ENCODE measurements around the gene ELMOD3. TPM values are rescaled to one million over a fixed set of nuclear protein-coding genes. Genes with fewer than 3 reads are reported as not detected.
"Not testable (repeated sequence)": the region's sequence is repeated elsewhere in the genome, so short reads cannot be mapped to it uniquely, and the experiment has no call there.

Gene ELMOD3
- total RNA-seq = 17.0 and 18.9 TPM in 2 replicates

DNA sequence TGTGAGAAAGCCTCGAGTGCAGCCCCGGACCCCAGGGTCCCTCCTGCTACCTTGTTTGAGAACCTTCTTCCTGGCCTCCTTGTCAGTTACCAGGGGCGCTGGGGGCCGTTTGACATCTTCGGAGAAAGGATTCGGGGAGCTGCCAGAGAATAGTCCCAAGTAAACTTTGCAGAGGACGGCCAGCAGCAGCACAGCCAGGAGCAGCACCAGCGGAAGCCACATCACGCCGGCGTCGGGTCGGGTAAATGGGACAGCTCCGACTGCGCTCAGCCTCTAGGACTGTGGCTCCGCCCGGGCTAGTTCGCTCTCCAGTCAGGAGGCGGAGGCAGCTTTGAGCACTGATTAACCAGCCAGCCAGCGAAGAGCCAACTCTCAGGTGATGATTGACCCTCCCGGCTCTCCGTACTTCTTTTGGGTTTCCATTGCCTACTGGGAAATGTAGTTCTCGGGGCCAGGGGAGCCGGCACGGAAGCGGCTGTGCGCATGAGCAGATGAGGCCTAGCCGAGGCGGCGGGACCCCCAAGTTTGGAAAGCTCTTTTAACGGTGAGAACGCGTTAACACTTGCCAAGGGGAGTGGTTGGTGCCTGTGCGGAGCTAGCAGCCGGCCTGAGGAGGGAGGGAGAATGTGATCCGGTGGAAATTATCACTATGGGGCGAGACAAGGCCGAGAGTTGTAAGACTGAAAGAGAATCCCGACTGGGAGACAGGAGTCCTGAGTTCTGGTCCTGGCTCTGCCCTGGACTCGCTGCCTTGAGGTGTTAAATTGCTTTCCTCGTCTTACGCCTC lies at the start of gene ELMOD3, which contains the start of gene RETSAT:
Gene ELMOD3 (plus strand): TSS at position 484 of the 787 bp plus-strand sequence. CDS start 2,430 bp downstream, outside the sequence.
Gene RETSAT (minus strand): TSS at position 243 of the 787 bp plus-strand sequence. CDS start 21 bp downstream, at position 222.
- Mint-ChIP-seq H3K4me1 (ENCODE audit: low read depth) (peaks cover 31% of the 10 kb centered on the region), H3K9me3 (no peaks in the 10 kb centered on the region), H3K4me3 (ENCODE audit: low read depth) (peak within 1 kb of the TSS; percentile 99), H3K27ac (peak within 1 kb of the TSS; percentile 97), H3K27me3 (ENCODE audit: low read depth) (no peaks in the 10 kb centered on the region), H3K36me3 (ENCODE audit: low read depth) (peaks cover 37% of the 10 kb centered on the region)
- peak; percentile 97 for DNase-seq (ENCODE audit: low spot score)
- intact Hi-C loops (cut with micrococcal nuclease) = loop anchor here (1.0 kb wide), 3 partner anchors 26 to 207 kb away; partner anchors contain the start of genes GGCX and SH2D6

- Mint-ChIP-seq H3K27ac (no peak overlapping the region), H3K36me3 (ENCODE audit: low read depth) (peaks cover 11% of the 10 kb centered on the region), H3K4me3 (ENCODE audit: low read depth) (peak overlapping the region; percentile 9), H3K27me3 (ENCODE audit: low read depth) (no peaks in the 10 kb centered on the region), H3K9me3 (no peaks in the 10 kb centered on the region), H3K4me1 (ENCODE audit: low read depth) (peaks cover 17% of the 10 kb centered on the region)
- intact Hi-C loops (cut with micrococcal nuclease) = no loop called here
- no peak for DNase-seq (ENCODE audit: low spot score)
These were observed 47.1 kb upstream of the ELMOD3 start for GRCh38 chr2:85307527-85307897.

- H3K4me1 Mint-ChIP-seq (ENCODE audit: low read depth) = peaks cover 17% of the 10 kb centered on the region
- intact Hi-C loops (cut with micrococcal nuclease) = no loop called here
- H3K36me3 Mint-ChIP-seq (ENCODE audit: low read depth) = peaks cover 11% of the 10 kb centered on the region
- no peak overlapping the region for H3K27ac Mint-ChIP-seq
- no peak overlapping the region for H3K4me3 Mint-ChIP-seq (ENCODE audit: low read depth)
- H3K9me3 Mint-ChIP-seq = no peaks in the 10 kb centered on the region
- DNase-seq (ENCODE audit: low spot score) = no peak
- H3K27me3 Mint-ChIP-seq (ENCODE audit: low read depth) = no peaks in the 10 kb centered on the region
These were observed 46.4 kb upstream of the ELMOD3 start for GRCh38 chr2:85308201-85308600.

GRCh38 chr2:85308896-85309555 lies 45.5 kb upstream of the ELMOD3 start:
- intact Hi-C loops (cut with micrococcal nuclease) = no loop called here
- Mint-ChIP-seq H3K27ac (no peak overlapping the region), H3K4me3 (ENCODE audit: low read depth) (no peak overlapping the region), H3K9me3 (no peaks in the 10 kb centered on the region), H3K36me3 (ENCODE audit: low read depth) (peaks cover 19% of the 10 kb centered on the region), H3K27me3 (ENCODE audit: low read depth) (no peaks in the 10 kb centered on the region), H3K4me1 (ENCODE audit: low read depth) (peaks cover 17% of the 10 kb centered on the region)
- no peak for DNase-seq (ENCODE audit: low spot score)

DNA sequence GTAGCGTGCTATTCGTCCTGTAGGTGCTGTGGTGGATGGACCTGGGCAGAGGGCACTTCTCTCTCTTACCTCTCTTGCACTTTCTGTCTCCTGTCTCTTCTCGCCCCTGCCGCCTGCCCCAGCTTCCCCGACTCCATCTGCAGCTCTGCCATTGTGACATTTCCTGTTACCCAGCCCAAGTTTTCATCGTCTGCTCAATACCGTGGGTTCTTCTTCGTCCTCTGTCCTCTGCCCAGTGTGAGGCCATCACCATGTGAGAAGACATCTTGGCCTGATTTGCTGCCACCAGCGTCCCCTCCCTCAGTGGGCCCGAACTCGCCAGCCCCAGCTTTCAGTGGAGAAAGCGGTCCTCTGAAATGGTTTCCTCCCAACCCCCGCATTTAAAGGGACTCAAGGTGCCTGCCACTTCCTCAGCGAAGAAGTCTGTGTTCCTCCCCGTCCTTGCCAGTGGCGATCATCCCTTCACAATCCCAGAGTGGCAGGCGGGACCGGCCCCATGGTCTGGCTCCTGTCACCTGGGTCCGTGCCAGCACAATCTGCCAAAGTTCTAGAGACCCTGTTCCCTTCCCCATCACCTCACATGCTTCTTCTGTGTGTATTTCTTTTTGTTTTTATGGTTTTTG lies 44.8 kb upstream of the ELMOD3 start:
- H3K36me3 Mint-ChIP-seq (ENCODE audit: low read depth) = peaks cover 24% of the 10 kb centered on the region
- no peaks in the 10 kb centered on the region for H3K9me3 Mint-ChIP-seq
- no peaks in the 10 kb centered on the region for H3K27me3 Mint-ChIP-seq (ENCODE audit: low read depth)
- H3K4me1 Mint-ChIP-seq (ENCODE audit: low read depth) = peaks cover 17% of the 10 kb centered on the region
- peak overlapping the region; percentile 45 for H3K27ac Mint-ChIP-seq
- intact Hi-C loops (cut with micrococcal nuclease) = no loop called here
- peak overlapping the region; percentile 47 for H3K4me3 Mint-ChIP-seq (ENCODE audit: low read depth)
- no peak for DNase-seq (ENCODE audit: low spot score)

DNA sequence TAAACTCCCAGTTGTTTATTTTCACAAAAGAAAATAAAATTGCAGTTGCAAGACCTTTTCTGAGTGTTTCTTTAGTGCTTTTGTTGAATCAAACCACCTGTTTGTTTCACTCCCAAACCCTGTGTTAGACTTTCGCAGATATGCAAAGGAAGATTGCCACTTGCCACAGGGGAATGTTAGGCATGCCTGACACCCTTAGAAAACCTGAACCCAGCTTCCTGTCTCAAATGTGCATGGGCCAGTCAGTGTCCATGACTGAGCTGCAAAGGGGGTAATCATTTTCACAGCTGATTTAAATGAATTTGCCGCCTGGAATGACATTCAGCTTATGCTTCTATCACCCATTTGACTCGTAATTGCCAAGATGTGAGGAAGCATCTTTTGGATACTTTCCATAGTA lies 44.2 kb upstream of the ELMOD3 start:
- H3K36me3 Mint-ChIP-seq (ENCODE audit: low read depth) = peaks cover 29% of the 10 kb centered on the region
- intact Hi-C loops (cut with micrococcal nuclease) = no loop called here
- no peak overlapping the region for H3K4me3 Mint-ChIP-seq (ENCODE audit: low read depth)
- no peaks in the 10 kb centered on the region for H3K27me3 Mint-ChIP-seq (ENCODE audit: low read depth)
- no peaks in the 10 kb centered on the region for H3K9me3 Mint-ChIP-seq
- DNase-seq (ENCODE audit: low spot score) = no peak
- no peak overlapping the region for H3K27ac Mint-ChIP-seq
- peaks cover 17% of the 10 kb centered on the region for H3K4me1 Mint-ChIP-seq (ENCODE audit: low read depth)

DNA sequence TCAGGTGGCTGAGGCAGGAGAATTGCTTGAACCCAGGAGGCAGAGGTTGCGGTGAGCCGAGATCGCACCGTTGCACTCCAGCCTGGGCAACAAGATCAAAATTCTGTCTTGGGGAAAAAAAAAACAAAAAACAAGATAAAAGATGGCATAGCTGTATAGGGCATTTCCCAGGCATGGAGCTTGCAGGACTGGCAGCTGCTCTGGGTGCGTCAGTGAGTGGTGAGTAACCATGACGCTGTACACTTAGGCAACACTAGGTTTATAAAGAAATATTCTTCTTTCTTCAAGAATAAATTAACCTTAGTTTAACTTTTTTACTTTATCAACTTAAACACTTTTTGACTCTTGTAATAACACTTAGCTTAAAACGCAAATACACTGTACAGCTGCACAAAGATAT lies 42.2 kb upstream of the ELMOD3 start:
- Mint-ChIP-seq H3K36me3 (ENCODE audit: low read depth) (peaks cover 43% of the 10 kb centered on the region), H3K27ac (no peak overlapping the region), H3K9me3 (no peaks in the 10 kb centered on the region), H3K27me3 (ENCODE audit: low read depth) (no peaks in the 10 kb centered on the region), H3K4me3 (ENCODE audit: low read depth) (no peak overlapping the region), H3K4me1 (ENCODE audit: low read depth) (peaks cover 14% of the 10 kb centered on the region)
- intact Hi-C loops (cut with micrococcal nuclease) = no loop called here
- DNase-seq (ENCODE audit: low spot score) = no peak

- intact Hi-C loops (cut with micrococcal nuclease) = no loop called here
- Mint-ChIP-seq H3K27ac (no peak overlapping the region), H3K9me3 (no peaks in the 10 kb centered on the region), H3K36me3 (ENCODE audit: low read depth) (peaks cover 56% of the 10 kb centered on the region), H3K27me3 (ENCODE audit: low read depth) (no peaks in the 10 kb centered on the region), H3K4me1 (ENCODE audit: low read depth) (peaks cover 20% of the 10 kb centered on the region), H3K4me3 (ENCODE audit: low read depth) (no peak overlapping the region)
- no peak for DNase-seq (ENCODE audit: low spot score)
These were observed 39.7 kb upstream of the ELMOD3 start for GRCh38 chr2:85314884-85315242.

DNA sequence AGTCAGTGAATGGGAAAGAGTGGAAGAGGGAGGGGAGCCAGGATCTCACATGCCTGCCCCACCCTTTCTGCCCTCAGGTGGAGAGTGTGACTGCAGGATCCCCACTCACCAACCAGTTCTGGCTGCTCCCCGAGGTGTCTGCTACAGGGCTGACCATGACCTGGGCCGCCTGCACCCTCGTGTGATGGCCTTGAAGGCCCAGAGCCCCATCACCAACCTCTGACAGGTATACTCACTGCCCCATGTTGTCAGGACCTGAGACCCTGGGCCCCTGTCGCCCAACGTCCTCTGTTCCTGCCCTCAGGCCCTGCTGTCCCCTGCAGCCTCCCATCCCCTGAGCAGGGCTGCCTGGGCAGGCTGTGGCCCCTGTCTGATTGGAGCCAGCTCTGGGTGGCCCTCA lies 38.6 kb upstream of the ELMOD3 start:
- DNase-seq (ENCODE audit: low spot score); H3K27ac Mint-ChIP-seq; H3K9me3 Mint-ChIP-seq; H3K4me3 Mint-ChIP-seq (ENCODE audit: low read depth); H3K27me3 Mint-ChIP-seq (ENCODE audit: low read depth); intact Hi-C loops (cut with micrococcal nuclease): not testable (repeated sequence)
- peaks cover 24% of the 10 kb centered on the region for H3K4me1 Mint-ChIP-seq (ENCODE audit: low read depth)
- peaks cover 66% of the 10 kb centered on the region for H3K36me3 Mint-ChIP-seq (ENCODE audit: low read depth)

- H3K27me3 Mint-ChIP-seq (ENCODE audit: low read depth) = no peaks in the 10 kb centered on the region
- H3K36me3 Mint-ChIP-seq (ENCODE audit: low read depth) = peaks cover 81% of the 10 kb centered on the region
- peaks cover 44% of the 10 kb centered on the region for H3K4me1 Mint-ChIP-seq (ENCODE audit: low read depth)
- H3K27ac Mint-ChIP-seq = peak overlapping the region; percentile 65
- H3K4me3 Mint-ChIP-seq (ENCODE audit: low read depth) = no peak overlapping the region
- no peaks in the 10 kb centered on the region for H3K9me3 Mint-ChIP-seq
- intact Hi-C loops (cut with micrococcal nuclease) = no loop called here
- no peak for DNase-seq (ENCODE audit: low spot score)
These were observed 36.1 kb upstream of the ELMOD3 start for GRCh38 chr2:85318222-85319074.

DNA sequence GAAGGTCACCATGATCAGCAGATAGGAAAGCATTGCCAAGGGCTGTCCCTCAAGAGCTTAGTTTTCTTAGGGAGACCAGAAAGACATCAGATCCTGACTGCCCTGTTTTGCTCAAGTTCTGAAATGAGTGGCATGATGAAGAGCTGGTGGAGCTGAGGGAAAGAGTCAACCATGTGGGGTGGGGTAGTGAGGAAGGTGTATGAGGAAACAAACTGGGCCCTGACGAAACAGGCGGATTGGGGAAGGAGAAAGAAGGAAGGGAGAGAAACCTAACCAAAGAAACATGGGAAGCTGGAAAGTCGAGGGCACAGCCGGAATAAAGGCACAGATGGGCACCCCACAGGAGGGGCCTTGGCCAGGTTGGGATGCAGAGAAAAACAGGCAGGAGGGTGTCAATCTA lies 34.8 kb upstream of the ELMOD3 start:
- no peaks in the 10 kb centered on the region for H3K27me3 Mint-ChIP-seq (ENCODE audit: low read depth)
- H3K9me3 Mint-ChIP-seq = no peaks in the 10 kb centered on the region
- peaks cover 55% of the 10 kb centered on the region for H3K4me1 Mint-ChIP-seq (ENCODE audit: low read depth)
- H3K36me3 Mint-ChIP-seq (ENCODE audit: low read depth) = peaks cover 84% of the 10 kb centered on the region
- no peak overlapping the region for H3K4me3 Mint-ChIP-seq (ENCODE audit: low read depth)
- intact Hi-C loops (cut with micrococcal nuclease) = no loop called here
- peak overlapping the region; percentile 63 for H3K27ac Mint-ChIP-seq
- no peak for DNase-seq (ENCODE audit: low spot score)

DNA sequence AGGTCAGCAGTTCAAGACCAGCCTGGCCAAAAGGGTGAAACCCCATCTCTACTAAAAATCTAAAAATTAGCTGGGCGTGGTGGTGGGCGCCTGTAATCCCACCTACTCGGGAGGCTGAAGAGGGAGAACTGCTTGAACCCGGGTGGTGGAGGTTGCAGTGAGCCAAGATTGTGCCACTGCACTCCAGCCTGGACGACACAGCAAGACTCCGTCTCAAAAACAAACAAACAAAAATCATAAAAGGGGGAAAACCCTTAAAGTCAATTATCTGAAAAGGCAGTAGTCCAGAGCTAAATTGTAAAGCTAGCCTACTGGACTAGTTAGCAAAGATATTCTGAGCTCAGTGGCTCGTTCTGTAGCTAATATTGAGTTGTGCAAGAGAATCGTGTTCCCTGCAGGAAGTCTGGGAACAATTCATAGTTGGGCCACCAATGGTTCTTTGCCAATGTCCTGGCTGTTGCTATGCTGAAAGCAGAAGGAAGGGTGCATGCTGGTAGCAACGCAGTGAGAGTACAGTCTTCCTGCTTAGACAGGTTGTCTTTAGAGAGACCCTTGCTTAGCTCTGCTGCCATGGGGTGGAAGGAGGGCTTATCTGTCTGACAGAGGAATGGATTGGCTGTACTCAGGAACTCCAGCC lies 31.1 kb upstream of the ELMOD3 start:
- peaks cover 62% of the 10 kb centered on the region for H3K4me1 Mint-ChIP-seq (ENCODE audit: low read depth)
- H3K36me3 Mint-ChIP-seq (ENCODE audit: low read depth) = peaks cover 91% of the 10 kb centered on the region
- H3K4me3 Mint-ChIP-seq (ENCODE audit: low read depth) = peak overlapping the region; percentile 100
- DNase-seq (ENCODE audit: low spot score) = no peak
- no peaks in the 10 kb centered on the region for H3K27me3 Mint-ChIP-seq (ENCODE audit: low read depth)
- H3K27ac Mint-ChIP-seq = no peak overlapping the region
- intact Hi-C loops (cut with micrococcal nuclease) = no loop called here
- H3K9me3 Mint-ChIP-seq = no peaks in the 10 kb centered on the region
